Measurements from ENCODE around the gene CCL7.

Gene CCL7

DNA sequence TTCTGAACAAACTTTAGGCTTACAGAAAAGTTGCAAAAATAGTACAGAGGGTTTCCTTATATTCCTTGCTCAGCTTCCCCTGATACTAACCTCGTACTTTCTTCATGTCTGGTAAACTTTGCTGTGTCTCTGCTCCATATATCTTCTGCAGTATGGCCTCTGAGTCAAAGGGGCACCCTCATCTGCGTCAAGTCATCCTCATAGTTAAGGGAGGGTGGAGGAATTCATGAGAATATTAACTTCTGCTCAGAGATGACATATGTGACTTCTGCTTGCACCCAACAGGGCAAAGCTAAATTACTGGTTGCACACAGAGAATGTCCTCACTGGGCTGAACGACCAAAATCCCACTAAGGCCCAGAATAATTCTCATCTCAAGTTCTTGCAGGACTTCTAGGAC, 4.3 kb upstream of the CCL7 start:
- no peak for DNase-seq
- TF ChIP-seq, protein P1, sequence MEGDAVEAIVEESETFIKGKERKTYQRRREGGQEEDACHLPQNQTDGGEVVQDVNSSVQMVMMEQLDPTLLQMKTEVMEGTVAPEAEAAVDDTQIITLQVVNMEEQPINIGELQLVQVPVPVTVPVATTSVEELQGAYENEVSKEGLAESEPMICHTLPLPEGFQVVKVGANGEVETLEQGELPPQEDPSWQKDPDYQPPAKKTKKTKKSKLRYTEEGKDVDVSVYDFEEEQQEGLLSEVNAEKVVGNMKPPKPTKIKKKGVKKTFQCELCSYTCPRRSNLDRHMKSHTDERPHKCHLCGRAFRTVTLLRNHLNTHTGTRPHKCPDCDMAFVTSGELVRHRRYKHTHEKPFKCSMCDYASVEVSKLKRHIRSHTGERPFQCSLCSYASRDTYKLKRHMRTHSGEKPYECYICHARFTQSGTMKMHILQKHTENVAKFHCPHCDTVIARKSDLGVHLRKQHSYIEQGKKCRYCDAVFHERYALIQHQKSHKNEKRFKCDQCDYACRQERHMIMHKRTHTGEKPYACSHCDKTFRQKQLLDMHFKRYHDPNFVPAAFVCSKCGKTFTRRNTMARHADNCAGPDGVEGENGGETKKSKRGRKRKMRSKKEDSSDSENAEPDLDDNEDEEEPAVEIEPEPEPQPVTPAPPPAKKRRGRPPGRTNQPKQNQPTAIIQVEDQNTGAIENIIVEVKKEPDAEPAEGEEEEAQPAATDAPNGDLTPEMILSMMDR (IDR thresholded peaks at IDR 0.05; ENCODE audit: low read depth, low read length) = no peak
- H3K36me3 ChIP-seq = no peaks in the 10 kb centered on the region
- peaks cover 62% of the 10 kb centered on the region for H3K27me3 ChIP-seq (ENCODE audit: insufficient read depth, low read depth, severe bottlenecking)
- no peak overlapping the region for H3K4me3 ChIP-seq (ENCODE audit: low read depth, low read length)
- no peaks in the 10 kb centered on the region for H3K9me3 ChIP-seq (ENCODE audit: severe bottlenecking)
- H3K27ac ChIP-seq = no peak overlapping the region

DNA sequence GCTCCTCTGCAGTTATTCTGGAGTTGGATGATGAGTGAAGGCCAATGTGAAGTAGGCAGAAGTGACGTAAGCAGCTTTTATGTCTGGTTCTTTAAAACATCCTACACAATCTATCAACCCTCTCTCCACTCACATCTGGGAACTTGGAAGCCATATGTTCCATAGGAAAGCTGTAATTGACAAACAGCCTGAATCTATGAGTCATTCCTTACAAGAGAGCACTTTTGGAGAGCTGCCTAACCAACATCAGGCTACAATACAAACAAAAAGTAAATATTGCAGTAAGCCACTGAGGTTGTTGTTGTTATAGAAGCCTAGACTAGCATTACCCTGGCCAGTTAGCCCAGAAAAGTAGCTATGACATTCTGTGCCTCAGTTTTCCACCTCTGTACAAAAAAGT, 5.9 kb downstream of the CCL7 start:
- no peak for DNase-seq
- Histone ChIP-seq H3K27me3 (ENCODE audit: insufficient read depth, low read depth, severe bottlenecking) (peaks cover 55% of the 10 kb centered on the region), H3K36me3 (no peaks in the 10 kb centered on the region), H3K4me3 (ENCODE audit: low read depth, low read length) (no peak overlapping the region), H3K9me3 (ENCODE audit: severe bottlenecking) (no peaks in the 10 kb centered on the region), H3K27ac (no peak overlapping the region)
- TF ChIP-seq, protein P1 (IDR thresholded peaks at IDR 0.05; ENCODE audit: low read depth, low read length) = no peak

DNA sequence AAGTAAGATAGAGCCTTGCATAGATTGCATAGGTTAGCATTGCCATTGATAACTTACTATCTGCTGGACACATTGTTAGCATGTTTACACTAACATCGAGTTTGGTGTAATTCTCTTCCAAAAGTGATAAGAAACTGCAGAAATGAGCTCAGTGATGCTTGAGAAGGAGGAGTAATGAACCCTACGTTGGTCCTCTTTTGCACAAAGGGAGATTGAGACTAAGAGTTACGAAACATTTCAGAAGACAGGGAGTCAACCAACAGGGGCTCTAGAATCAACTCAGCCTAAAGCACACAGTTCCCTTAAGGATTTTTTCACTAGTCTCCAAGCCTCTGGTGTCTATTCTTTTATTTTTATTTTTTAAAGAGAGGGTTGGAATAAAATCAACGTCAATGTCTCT, 6.8 kb downstream of the CCL7 start:
- Histone ChIP-seq H3K27ac (no peak overlapping the region), H3K36me3 (no peaks in the 10 kb centered on the region), H3K4me3 (ENCODE audit: low read depth, low read length) (no peak overlapping the region), H3K9me3 (ENCODE audit: severe bottlenecking) (no peaks in the 10 kb centered on the region), H3K27me3 (ENCODE audit: insufficient read depth, low read depth, severe bottlenecking) (peaks cover 47% of the 10 kb centered on the region)
- TF ChIP-seq, protein P1 (IDR thresholded peaks at IDR 0.05; ENCODE audit: low read depth, low read length) = no peak
- DNase-seq = no peak

DNA sequence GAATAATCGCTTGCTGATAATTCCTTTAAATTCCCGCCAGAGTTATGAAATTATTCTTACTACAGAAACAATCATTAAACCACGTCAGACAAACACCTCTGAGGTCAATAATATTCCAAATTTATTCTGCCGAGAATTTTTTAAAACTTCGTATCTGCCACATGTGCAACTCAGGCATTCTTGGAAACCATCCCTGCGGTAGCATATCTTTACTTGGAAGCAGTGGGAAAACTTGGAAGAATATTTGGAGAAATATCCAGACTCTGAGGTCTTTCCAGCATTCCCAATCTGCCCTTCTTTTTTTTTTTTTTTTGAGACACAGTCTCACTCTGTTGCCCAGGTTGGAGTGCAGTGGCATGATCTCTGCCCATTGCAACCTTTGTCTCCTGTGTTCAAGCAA, 13.6 kb downstream of the CCL7 start:
- Histone ChIP-seq H3K27me3 (ENCODE audit: insufficient read depth, low read depth, severe bottlenecking) (peaks cover 49% of the 10 kb centered on the region), H3K27ac (no peak overlapping the region), H3K4me3 (ENCODE audit: low read depth, low read length) (no peak overlapping the region), H3K9me3 (ENCODE audit: severe bottlenecking) (no peaks in the 10 kb centered on the region), H3K36me3 (no peaks in the 10 kb centered on the region)
- DNase-seq = no peak
- TF ChIP-seq, protein P1 (IDR thresholded peaks at IDR 0.05; ENCODE audit: low read depth, low read length) = no peak

DNA sequence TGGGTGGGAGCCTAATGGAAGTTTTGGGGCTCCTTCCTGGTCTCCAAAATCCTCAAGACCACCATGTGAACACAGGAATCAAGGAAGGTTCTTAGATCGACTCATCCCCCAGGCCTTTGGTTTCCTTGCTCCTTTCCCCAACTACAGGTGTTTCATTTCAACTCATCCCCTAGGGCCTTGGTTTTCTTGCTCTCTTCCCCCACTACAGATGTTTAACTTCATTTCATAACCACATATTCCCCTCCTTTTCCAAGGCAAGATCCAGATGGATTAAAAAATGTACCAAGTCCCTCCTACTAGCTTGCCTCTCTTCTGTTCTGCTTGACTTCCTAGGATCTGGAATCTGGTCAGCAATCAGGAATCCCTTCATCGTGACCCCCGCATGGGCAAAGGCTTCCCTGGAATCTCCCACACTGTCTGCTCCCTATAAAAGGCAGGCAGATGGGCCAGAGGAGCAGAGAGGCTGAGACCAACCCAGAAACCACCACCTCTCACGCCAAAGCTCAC, 15.3 kb downstream of the CCL7 start, which contains the start of gene CCL11:
Gene CCL11, plus strand, starts transcription at position 457 of the 507 bp plus-strand sequence. CDS start 67 bp downstream, outside the sequence.
- TF ChIP-seq, protein P1 (IDR thresholded peaks at IDR 0.05; ENCODE audit: low read depth, low read length) = no peak
- H3K4me3 ChIP-seq (ENCODE audit: low read depth, low read length) = no peak within 1 kb of the TSS
- H3K36me3 ChIP-seq = no peaks in the 10 kb centered on the region
- peaks cover 56% of the 10 kb centered on the region for H3K27me3 ChIP-seq (ENCODE audit: insufficient read depth, low read depth, severe bottlenecking)
- H3K9me3 ChIP-seq (ENCODE audit: severe bottlenecking) = no peaks in the 10 kb centered on the region
- DNase-seq = no peak
- no peak within 1 kb of the TSS for H3K27ac ChIP-seq

DNA sequence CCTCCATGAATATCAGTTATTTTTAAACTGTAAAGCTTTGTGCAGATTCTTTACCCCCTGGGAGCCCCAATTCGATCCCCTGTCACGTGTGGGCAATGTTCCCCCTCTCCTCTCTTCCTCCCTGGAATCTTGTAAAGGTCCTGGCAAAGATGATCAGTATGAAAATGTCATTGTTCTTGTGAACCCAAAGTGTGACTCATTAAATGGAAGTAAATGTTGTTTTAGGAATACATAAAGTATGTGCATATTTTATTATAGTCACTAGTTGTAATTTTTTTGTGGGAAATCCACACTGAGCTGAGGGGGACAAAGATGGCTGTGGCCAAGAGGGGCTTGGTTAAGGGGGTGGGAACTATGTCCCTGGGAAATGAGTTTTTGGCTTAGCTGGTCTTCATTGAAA, 17.9 kb downstream of the CCL7 start:
- no peak for DNase-seq
- no peaks in the 10 kb centered on the region for H3K9me3 ChIP-seq (ENCODE audit: severe bottlenecking)

More for the DNA sequence above, 17.9 kb downstream of the CCL7 start:
- no peak overlapping the region for H3K27ac ChIP-seq
- TF ChIP-seq, protein P1 (IDR thresholded peaks at IDR 0.05; ENCODE audit: low read depth, low read length) = no peak
- H3K4me3 ChIP-seq (ENCODE audit: low read depth, low read length) = no peak overlapping the region
- peaks cover 64% of the 10 kb centered on the region for H3K27me3 ChIP-seq (ENCODE audit: insufficient read depth, low read depth, severe bottlenecking)
- no peaks in the 10 kb centered on the region for H3K36me3 ChIP-seq

Measured in WERI-Rb-1 (cell line).